HCT116 (cell line): ENCODE measurements around the gene LPAR3. TPM values are rescaled to one million over a fixed set of nuclear protein-coding genes. Genes with fewer than 3 reads are reported as not detected.

Experiments
- ATAC-seq: fragments of 200-7000 bp; cut with Tn5 transposase; 2 replicates; pipeline ENCODE4 v1.9.1; 2020; ENCODE audit warnings: mild to moderate bottlenecking, moderate library complexity
- BruUV-seq: library from RNA; stranded (reverse); fragments of 400-500 nt; replicated peaks from 2 replicates; lab custom pipeline; 2021; lab: Mats Ljungman, UMichigan
- CTCF ChIA-PET: fragments of 300-600 bp; sonication (Branson Sonifier 250); formaldehyde crosslinking; loops from one replicate; lab custom pipeline; 2021; ENCODE audit warnings: antibody characterized with exemption; lab: Charles Lee
- POLR2A ChIA-PET: fragments of 300-600, 350-600 bp; sonication (Branson Sonifier 250); formaldehyde crosslinking; loops from one replicate; lab custom pipeline; 2021; ENCODE audit warnings: antibody characterized with exemption; lab: Charles Lee
- RAD21 ChIA-PET, 2 experiments: fragments of 300-600 bp; sonication (Branson Sonifier 250); formaldehyde crosslinking; loops; one replicate each; lab custom pipeline; 2023; ENCODE audit warnings: low total read pairs in 2 of 2; ENCODE audit not compliant: uncharacterized antibody in 2 of 2, unreplicated experiment in 2 of 2, low non-redundant PET in 1 of 2; lab: Charles Lee
- DNase-seq: peaks from one replicate; pipeline ENCODE4 v3.0.0-alpha.2; 2010; ENCODE audit warnings: low read depth, low spot score
- H2AFZ ChIP-seq: fragments of 200-600 bp; shearing (Covaris generic), sonication (generic); 2 replicates; pipeline ENCODE4 v1.6.1; 2017; ENCODE audit warnings: low read depth, mixed run types, mixed read lengths, antibody characterized with exemption, low read length; ENCODE audit not compliant: poor library complexity, severe bottlenecking
- H3K27ac ChIP-seq: 2 replicates; pipeline ENCODE4 v1.5.1; 2012; ENCODE audit warnings: low read depth, low read length
- H3K27me3 ChIP-seq: fragments of 200-600 bp; sonication (generic); 2 replicates; pipeline ENCODE4 v1.6.1; 2016; ENCODE audit warnings: mixed run types, low read length, mixed read lengths; ENCODE audit not compliant: insufficient read depth
- H3K36me3 ChIP-seq, 2 experiments: fragments of 200-500 bp in 1 of 2; fragments of 200-600 bp in 1 of 2; sonication (Bioruptor generic) in 1 of 2; sonication (generic) in 1 of 2; 2 replicates each; pipeline versions ENCODE4 v1.5.1 to v1.6.1; 2014 to 2016; ENCODE audit warnings: low read length in 2 of 2, inconsistent platforms in 1 of 2, mixed read lengths in 1 of 2, mixed run types in 1 of 2; ENCODE audit not compliant: insufficient read depth in 2 of 2, control insufficient read depth in 1 of 2
- H3K4me1 ChIP-seq, 2 experiments: fragments of 200-600 bp in 1 of 2; sonication (generic) in 1 of 2; 2 replicates each; pipeline versions ENCODE4 v1.5.1 to v1.6.1; 2012 to 2017; ENCODE audit warnings: low read length in 2 of 2, inconsistent platforms in 1 of 2, mild to moderate bottlenecking in 1 of 2, mixed read lengths in 1 of 2, mixed run types in 1 of 2, moderate library complexity in 1 of 2; ENCODE audit not compliant: insufficient read depth in 2 of 2, control insufficient read depth in 1 of 2
- H3K4me2 ChIP-seq: fragments of 200-600 bp; sonication (generic); 2 replicates; pipeline ENCODE4 v1.6.1; 2017; ENCODE audit warnings: mixed run types, low read length, mixed read lengths
- H3K4me3 ChIP-seq, 2 experiments: fragments of 200-600 bp in 1 of 2; sonication (generic) in 1 of 2; replicated peaks in 1 of 2; 2 replicates each; pipeline ENCODE4 v1.5.1; 2011 to 2016; ENCODE audit warnings: low read length in 2 of 2, control low read depth in 1 of 2, low read depth in 1 of 2, mild to moderate bottlenecking in 1 of 2, mixed read lengths in 1 of 2, mixed run types in 1 of 2
- H3K79me2 ChIP-seq: fragments of 200-600 bp; sonication (generic); 2 replicates; pipeline ENCODE4 v1.6.1; 2017; ENCODE audit warnings: mild to moderate bottlenecking, mixed run types, low read length, moderate library complexity, mixed read lengths; ENCODE audit not compliant: insufficient read depth
- H3K9ac ChIP-seq: fragments of 200-600 bp; sonication (generic); 2 replicates; pipeline ENCODE4 v1.6.1; 2016; ENCODE audit warnings: low read length, mixed read lengths
- H3K9me2 ChIP-seq: fragments of 200-600 bp; sonication (generic), shearing (Covaris generic); 2 replicates; pipeline ENCODE4 v1.6.1; 2017; ENCODE audit warnings: mixed run types, mild to moderate bottlenecking, moderate library complexity; ENCODE audit not compliant: insufficient read depth
- H3K9me3 ChIP-seq, 2 experiments: fragments of 200-500 bp in 1 of 2; fragments of 200-600 bp in 1 of 2; sonication (Bioruptor generic) in 1 of 2; sonication (generic) in 1 of 2; 2 replicates each; pipeline ENCODE4 v1.6.1; 2014 to 2017; ENCODE audit warnings: low read length in 2 of 2, mixed read lengths in 2 of 2, inconsistent platforms in 1 of 2, low read depth in 1 of 2, mild to moderate bottlenecking in 1 of 2, mixed run types in 1 of 2, moderate library complexity in 1 of 2; ENCODE audit not compliant: control insufficient read depth in 1 of 2, insufficient read depth in 1 of 2
- H4K20me1 ChIP-seq: fragments of 200-600 bp; sonication (generic), shearing (Covaris generic); 2 replicates; pipeline ENCODE4 v1.6.1; 2017; ENCODE audit warnings: mixed run types, mild to moderate bottlenecking, moderate library complexity; ENCODE audit not compliant: insufficient read depth
- CEBPB ChIP-seq: IDR thresholded peaks from 2 replicates; pipeline ENCODE4 v1.6.1; 2012; ENCODE audit warnings: low read depth
- FOSL1 ChIP-seq: IDR thresholded peaks from 2 replicates; pipeline ENCODE4 v1.6.1; 2012; ENCODE audit warnings: low read depth
- ZFX ChIP-seq: fragments of 450-650 bp; IDR thresholded peaks from 2 replicates; pipeline ENCODE4 v1.6.1; 2017
- ZNF274 ChIP-seq: fragments of 200-500 bp; sonication (Bioruptor generic); IDR thresholded peaks from 2 replicates; pipeline ENCODE4 v1.6.1; 2014; ENCODE audit warnings: mild to moderate bottlenecking, low read depth, low read length, inconsistent platforms
- intact Hi-C: fragments of 100-400 bp; cut with micrococcal nuclease; formaldehyde crosslinking; loops from 2 replicates; pipeline ENCODE4 v1.10.0; 2022
- total RNA-seq: library from RNA; stranded (reverse); gene quantifications from one replicate; pipeline ENCODE4 v1.2.1, GENCODE V29; 2021; ENCODE audit not compliant: unreplicated experiment
- TF ChIP-seq, protein P1 (sequence below), 3 experiments: fragments of 200-600 bp in 1 of 3; sonication (generic) in 1 of 3; IDR thresholded peaks in 2 of 3; conservative IDR thresholded peaks in 1 of 3; 2 replicates each; pipeline ENCODE4 v1.5.1; 2012 to 2017; ENCODE audit warnings: low read depth in 2 of 3, low read length in 2 of 3, antibody characterized with exemption in 1 of 3, borderline replicate concordance in 1 of 3, control low read depth in 1 of 3, mild to moderate bottlenecking in 1 of 3, mixed read lengths in 1 of 3, mixed run types in 1 of 3, moderate library complexity in 1 of 3; ENCODE audit not compliant: insufficient read depth in 1 of 3
- TF ChIP-seq, protein P2 (sequence below): IDR thresholded peaks from 2 replicates; pipeline ENCODE4 v1.6.1; 2011; ENCODE audit warnings: mild to moderate bottlenecking, low read length, moderate library complexity; ENCODE audit not compliant: insufficient replicate concordance; ENCODE audit errors: extremely low read depth

Gene LPAR3
- total RNA-seq, 1 experiment from 2014 or later = 27.2 TPM

DNA sequence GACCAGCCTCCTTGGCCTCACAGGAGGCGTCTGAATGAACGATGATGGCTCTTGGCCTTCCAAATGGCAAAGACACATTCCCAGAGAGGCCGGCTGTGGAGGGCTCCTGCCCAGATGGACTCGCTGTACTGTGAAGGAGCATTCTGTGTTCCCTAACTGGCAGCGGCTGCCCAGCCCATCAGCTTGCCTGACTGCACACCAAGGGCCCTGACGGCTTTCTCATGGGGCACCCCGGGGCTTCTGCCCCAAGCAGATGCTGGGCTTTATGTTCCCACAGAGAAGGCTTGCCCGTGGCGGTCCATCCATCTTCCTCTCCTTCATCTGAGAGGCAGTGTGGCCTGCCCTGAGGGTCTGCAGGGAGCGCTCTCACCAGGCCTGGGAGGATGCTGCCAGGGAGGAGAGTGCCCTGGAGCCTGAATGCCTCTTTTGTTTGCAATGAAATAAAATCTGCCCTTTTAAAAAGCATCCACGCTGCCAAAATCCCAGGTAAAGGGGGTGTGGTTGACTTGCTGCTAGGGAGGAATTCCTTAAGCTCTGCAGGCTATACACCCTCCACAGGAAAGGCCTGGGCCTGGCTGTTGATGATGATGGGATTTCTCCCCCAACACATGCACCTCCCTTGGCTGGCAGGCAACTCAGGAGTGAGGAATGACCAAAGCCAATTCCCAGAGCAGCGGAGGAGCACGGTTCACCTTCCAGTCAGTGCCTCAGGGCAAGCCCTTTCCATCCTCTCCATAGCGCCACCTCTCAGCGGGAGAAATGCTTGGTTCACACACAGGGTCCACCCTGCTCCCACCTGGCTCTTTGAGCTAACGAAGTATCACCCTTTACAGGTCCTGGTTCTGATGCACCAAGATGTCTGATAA lies 118.1 kb downstream of the LPAR3 start:
- Histone ChIP-seq H3K4me3 (no peak overlapping the region), H3K9me2 (no peaks in the 10 kb centered on the region), H3K79me2 (no peaks in the 10 kb centered on the region), H3K27me3 (no peaks in the 10 kb centered on the region), H3K9ac (no peak overlapping the region), H3K9me3 (no peaks in the 10 kb centered on the region), H3K36me3 (no peaks in the 10 kb centered on the region), H3K4me1 (no peaks in the 10 kb centered on the region), H4K20me1 (no peaks in the 10 kb centered on the region), H3K4me2 (no peak overlapping the region), H2AFZ (no peak overlapping the region), H3K27ac (no peak overlapping the region)
- ChIA-PET CTCF (interaction anchor here (1.5 kb wide), 1 partner anchor 21 kb away, joined by 5 read pairs; no protein-coding TSS in a partner anchor), POLR2A (no interaction called here), RAD21 (no interaction called here)
- no peak for DNase-seq
- ATAC-seq = 0 out of 2 replicates have a peak, but pooled peaks have one; percentile 28
- BruUV-seq = no TSS peak
- TF ChIP-seq CEBPB (no peak), ZNF274 (no peak), ZFX (no peak), FOSL1 (no peak)
- TF ChIP-seq, protein P1, sequence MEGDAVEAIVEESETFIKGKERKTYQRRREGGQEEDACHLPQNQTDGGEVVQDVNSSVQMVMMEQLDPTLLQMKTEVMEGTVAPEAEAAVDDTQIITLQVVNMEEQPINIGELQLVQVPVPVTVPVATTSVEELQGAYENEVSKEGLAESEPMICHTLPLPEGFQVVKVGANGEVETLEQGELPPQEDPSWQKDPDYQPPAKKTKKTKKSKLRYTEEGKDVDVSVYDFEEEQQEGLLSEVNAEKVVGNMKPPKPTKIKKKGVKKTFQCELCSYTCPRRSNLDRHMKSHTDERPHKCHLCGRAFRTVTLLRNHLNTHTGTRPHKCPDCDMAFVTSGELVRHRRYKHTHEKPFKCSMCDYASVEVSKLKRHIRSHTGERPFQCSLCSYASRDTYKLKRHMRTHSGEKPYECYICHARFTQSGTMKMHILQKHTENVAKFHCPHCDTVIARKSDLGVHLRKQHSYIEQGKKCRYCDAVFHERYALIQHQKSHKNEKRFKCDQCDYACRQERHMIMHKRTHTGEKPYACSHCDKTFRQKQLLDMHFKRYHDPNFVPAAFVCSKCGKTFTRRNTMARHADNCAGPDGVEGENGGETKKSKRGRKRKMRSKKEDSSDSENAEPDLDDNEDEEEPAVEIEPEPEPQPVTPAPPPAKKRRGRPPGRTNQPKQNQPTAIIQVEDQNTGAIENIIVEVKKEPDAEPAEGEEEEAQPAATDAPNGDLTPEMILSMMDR (IDR thresholded peaks at IDR 0.05 in 2 of 3, conservative IDR thresholded peaks at IDR 0.05 in 1 of 3; ENCODE audit: borderline replicate concordance in 1 of 3, insufficient read depth in 1 of 3, low read depth in 2 of 3, low read length in 2 of 3) = 0 out of 6 replicates have a peak, but pooled peaks of 1 of the 3 experiments have one; percentile 5
- TF ChIP-seq, protein P2, sequence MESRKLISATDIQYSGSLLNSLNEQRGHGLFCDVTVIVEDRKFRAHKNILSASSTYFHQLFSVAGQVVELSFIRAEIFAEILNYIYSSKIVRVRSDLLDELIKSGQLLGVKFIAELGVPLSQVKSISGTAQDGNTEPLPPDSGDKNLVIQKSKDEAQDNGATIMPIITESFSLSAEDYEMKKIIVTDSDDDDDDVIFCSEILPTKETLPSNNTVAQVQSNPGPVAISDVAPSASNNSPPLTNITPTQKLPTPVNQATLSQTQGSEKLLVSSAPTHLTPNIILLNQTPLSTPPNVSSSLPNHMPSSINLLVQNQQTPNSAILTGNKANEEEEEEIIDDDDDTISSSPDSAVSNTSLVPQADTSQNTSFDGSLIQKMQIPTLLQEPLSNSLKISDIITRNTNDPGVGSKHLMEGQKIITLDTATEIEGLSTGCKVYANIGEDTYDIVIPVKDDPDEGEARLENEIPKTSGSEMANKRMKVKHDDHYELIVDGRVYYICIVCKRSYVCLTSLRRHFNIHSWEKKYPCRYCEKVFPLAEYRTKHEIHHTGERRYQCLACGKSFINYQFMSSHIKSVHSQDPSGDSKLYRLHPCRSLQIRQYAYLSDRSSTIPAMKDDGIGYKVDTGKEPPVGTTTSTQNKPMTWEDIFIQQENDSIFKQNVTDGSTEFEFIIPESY = no peak
- intact Hi-C loops = loop anchor here (5.0 kb wide), 3 partner anchors 333 to 868 kb away; partner anchors contain the start of gene PRKACB
